Measurements from ENCODE around the gene NOP53. TPM values are rescaled to one million over a fixed set of nuclear protein-coding genes. Genes with fewer than 3 reads are reported as not detected.

The NOP53 gene
- total and polyA plus RNA-seq, 9 of the 15 experiments (the other 6 are each of a cell fraction or from before 2014, with no cell fraction given), result 6.5 to 274 (median 145) TPM

DNA sequence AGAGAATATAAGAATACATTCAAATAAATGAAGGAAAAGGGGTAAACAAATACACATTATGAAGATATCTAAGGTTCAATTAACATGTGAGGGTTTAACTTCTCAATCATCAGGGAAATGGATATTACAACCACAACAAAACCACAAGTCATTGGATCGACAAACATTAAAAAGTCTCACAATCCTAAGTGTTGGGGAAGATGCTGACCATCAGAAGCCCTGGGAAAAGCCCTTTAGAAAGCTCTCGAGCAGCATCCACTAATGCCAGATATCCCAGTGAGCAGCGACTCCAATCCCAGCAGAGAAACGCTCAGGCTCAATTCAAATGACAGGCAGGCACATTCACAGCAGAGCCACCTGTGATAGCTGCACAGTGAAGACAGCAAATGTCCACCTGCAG is 55.9 kb downstream of the NOP53 start:
- Histone ChIP-seq H3K9me1 (ENCODE audit: control insufficient read depth, insufficient read depth, low read length) (no peaks in the 10 kb centered on the region), H4K20me1 (replicated peaks; ENCODE audit: control insufficient read depth, insufficient read depth, low read length) (no peaks in the 10 kb centered on the region), H2AFZ (ENCODE audit: low read depth, low read length) (no peak overlapping the region), H3K4me2 (ENCODE audit: insufficient read depth, low read length) (no peak overlapping the region), H3K79me2 (ENCODE audit: control insufficient read depth, insufficient read depth, low read length) (no peaks in the 10 kb centered on the region), H3K9ac (ENCODE audit: insufficient read depth in 1 of 2, low read depth in 2 of 2, low read length in 2 of 2) (no peak overlapping the region), H3K27me3 (ENCODE audit: control insufficient read depth in 2 of 2, insufficient read depth in 2 of 2, low read length in 2 of 2) (peaks cover 17 to 27% of the 10 kb centered on the region in 2 experiments), H3K27ac (ENCODE audit: extremely low read depth, low read depth, low read length) (no peak overlapping the region), H3K4me1 (replicated peaks in 1 of 2; ENCODE audit: control insufficient read depth in 2 of 2, insufficient read depth in 2 of 2, low read length in 2 of 2) (no peaks in the 10 kb centered on the region; a peak in 1 of 5 replicates), H3K36me3 (ENCODE audit: control insufficient read depth, insufficient read depth, low read length) (no peaks in the 10 kb centered on the region), H3K4me3 (no peak overlapping the region), H3K9me3 (replicated peaks; ENCODE audit: control insufficient read depth, insufficient read depth, low read depth, low read length) (no peaks in the 10 kb centered on the region)
- in situ Hi-C loops (cut with MboI), result loop anchor here (5.0 kb wide), 1 partner anchor 56 kb away; the partner anchor contains the start of gene TPRX2
- no TSS peak for BruUV-seq (replicated peaks)
- WGBS (ENCODE audit: insufficient coverage, low coverage, missing lambda C conversion rate), result 17% methylated on average over 4 of the region's 4 CpGs
- ChIA-PET POLR2A (no interaction called here), CTCF (ENCODE audit: low intra/inter-chr PET ratio) (no interaction called here)
- FAIRE-seq (no peak), DNase-seq (ENCODE audit: extremely low read depth in 1 of 4, low spot score in 3 of 4) (no peak), ATAC-seq (no peak)
- intact Hi-C loops (cut with micrococcal nuclease), result no loop called here
- TF ChIP-seq ZNF436 (CRISPR knock-in tag; IDR thresholded peaks at IDR 0.05), result no peak
- peak; percentile 44; the same call in 1 of the 2 replicates for TF ChIP-seq TRIM28 (IDR thresholded peaks at IDR 0.05)
- peak; percentile 45 for TF ChIP-seq RBM25 (IDR thresholded peaks at IDR 0.05; ENCODE audit: low read depth, low read length, severe bottlenecking)
- no peak for TF ChIP-seq SAFB2 (IDR thresholded peaks at IDR 0.05; ENCODE audit: borderline replicate concordance, low read depth, low read length, severe bottlenecking)
- TF ChIP-seq ZNF444 (CRISPR knock-in tag; IDR thresholded peaks at IDR 0.05), result no peak
- TF ChIP-seq CBFB (CRISPR knock-in tag; IDR thresholded peaks at IDR 0.05), result no peak
- TF ChIP-seq ZNF184 (CRISPR knock-in tag; IDR thresholded peaks at IDR 0.05), result peak; percentile 72; the same call in 1 of the 2 replicates
